Left renal pelvis (tissue), 4 donors: Measurements from ENCODE around the gene MCOLN2. TPM values are rescaled to one million over a fixed set of nuclear protein-coding genes. Genes with fewer than 3 reads are reported as not detected.
"Not testable (repeated sequence)": the region's sequence is repeated elsewhere in the genome, so short reads cannot be mapped to it uniquely, and the experiment has no call there.

Experiments used
- DNase-seq, 4 donors: peaks; one replicate each; pipeline ENCODE4 v3.0.0-alpha.2; 2013; ENCODE audit warnings: low read depth in 4 of 4, low spot score in 3 of 4
- polyA plus RNA-seq, 4 donors: library from polyadenylated mRNA; unstranded; fragments of 120-200 nt; gene quantifications; one replicate each; pipeline ENCODE4 v1.2.1, GENCODE V29; 2013; ENCODE audit not compliant: insufficient read length in 4 of 4

Gene MCOLN2
- polyA plus RNA-seq, 4 donors: 0.19 to 1.3 (median 0.81) TPM

- no peak for DNase-seq
These were observed 50.3 kb downstream of the MCOLN2 start for GRCh38 chr1:84946631-84947030.

GRCh38 chr1:84944767-84945486 is 52.0 kb downstream of the MCOLN2 start:
- peak; percentile 75 to 88 (median 82) for DNase-seq

GRCh38 chr1:84941843-84942242 is 55.1 kb downstream of the MCOLN2 start:
- no peak for DNase-seq

- DNase-seq: no peak
These were observed 56.4 kb downstream of the MCOLN2 start for GRCh38 chr1:84940481-84940880.

DNA sequence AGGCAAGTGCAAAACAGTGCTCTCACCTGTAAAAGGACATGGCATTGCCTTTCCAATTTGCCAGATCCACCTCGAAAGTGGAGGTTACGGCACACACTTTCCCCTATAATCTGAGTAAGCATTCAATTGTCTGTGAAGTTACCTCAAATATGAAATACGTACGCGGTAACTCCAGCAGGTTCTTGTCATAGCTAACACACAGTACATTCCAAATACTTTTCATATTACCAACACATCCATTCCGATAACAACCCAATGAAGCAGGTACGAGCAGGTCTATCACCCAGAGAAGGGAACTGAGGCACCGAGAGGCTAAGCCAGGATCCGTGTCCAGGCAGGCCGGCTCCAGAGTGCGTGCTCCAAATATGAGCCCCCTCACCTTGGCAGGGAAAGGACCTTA is 57.2 kb downstream of the MCOLN2 start:
- no peak for DNase-seq

GRCh38 chr1:84939151-84939550 is 57.8 kb downstream of the MCOLN2 start:
- no peak for DNase-seq

- DNase-seq: peak; percentile 53 to 62 (median 59)
These were observed 60.6 kb downstream of the MCOLN2 start for GRCh38 chr1:84936116-84936810.

DNA sequence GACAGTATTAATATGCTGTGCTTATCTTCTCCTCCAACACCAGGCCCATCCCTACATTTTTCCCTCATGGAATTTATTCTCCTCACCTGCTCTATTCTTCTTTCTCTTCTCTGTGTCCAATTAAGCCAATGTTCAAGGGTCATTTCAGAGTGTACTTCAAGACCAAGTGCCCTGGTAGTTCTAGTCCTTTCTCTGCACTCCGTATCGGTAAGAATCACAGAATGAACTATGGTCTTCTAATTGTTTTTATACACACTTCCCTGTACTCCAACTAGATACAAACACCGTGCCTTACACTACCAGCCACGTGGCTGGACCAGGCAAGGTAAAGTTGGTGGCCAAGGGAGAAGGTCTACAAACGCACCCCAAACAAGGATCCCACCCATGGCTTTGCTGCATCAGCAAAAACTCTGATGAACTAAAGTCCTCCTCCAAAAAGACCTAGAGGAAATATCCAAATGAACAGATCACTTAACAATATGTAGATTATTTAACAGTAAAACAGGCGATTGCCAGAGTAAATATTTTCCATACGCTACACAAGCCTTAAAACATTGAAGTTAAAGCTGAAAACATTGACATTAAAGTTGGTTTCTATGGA is 63.8 kb downstream of the MCOLN2 start:
- no peak for DNase-seq

GRCh38 chr1:84930831-84931230 is 66.1 kb downstream of the MCOLN2 start:
- no peak for DNase-seq

DNA sequence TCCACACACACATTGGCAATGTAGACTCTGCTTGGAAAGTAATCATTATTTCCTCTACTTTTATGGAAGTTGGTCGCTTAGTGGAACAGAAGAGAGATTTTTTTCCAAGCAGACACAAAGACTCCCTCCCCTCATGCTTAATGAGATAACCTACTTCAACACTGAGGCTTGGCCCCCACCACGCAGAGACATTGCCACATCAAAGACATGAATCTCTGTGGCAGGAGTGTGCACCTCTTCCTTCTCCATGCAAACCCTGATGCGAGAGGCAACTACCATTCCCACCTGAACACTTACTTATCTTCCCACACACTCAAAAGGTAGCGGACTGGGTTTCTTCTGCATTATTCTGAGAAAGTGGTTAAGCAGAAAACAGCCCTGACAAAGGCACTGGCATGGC is 66.6 kb downstream of the MCOLN2 start:
- no peak for DNase-seq

DNA sequence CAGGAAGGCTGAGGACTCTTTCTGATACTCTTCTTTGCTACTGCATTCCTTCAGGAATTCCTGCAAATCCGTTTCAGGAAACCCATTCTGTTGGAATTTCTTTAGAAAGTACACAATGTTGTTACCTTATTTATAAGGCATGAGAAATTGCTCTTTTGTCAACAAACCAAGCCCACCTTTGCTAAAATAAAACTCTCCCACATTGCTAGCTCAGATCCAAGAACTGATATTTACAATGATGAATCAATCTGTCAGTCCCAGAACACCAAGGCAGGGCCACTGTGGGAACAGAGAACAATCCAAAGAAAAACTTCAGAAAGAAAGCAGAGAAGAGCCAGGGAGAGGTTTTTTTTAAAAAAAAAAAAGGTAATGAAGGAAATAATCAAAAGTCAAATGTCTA is 67.3 kb downstream of the MCOLN2 start:
- no peak for DNase-seq

GRCh38 chr1:84928979-84929378 is 67.9 kb downstream of the MCOLN2 start:
- DNase-seq: no peak

GRCh38 chr1:84923317-84923716 is 73.6 kb downstream of the MCOLN2 start:
- DNase-seq: no peak

DNA sequence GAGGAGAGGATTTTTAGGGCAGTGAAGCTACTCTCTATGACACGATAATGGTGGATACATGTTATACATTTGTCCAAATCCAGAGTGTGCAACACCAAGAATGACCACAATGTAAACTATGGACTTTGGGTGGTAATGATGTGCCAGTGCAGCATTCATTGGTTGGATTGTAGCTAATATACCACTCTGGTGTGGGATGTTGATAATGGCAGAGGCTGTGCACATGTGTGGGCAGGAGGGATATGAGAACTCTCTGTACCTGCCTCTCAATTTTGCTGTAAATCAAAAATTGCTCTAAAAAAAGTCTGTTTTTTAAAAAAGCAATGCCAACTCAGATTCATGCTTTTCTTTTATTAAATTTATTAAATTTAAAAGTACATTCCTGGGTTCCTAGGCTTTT is 76.8 kb downstream of the MCOLN2 start:
- no peak for DNase-seq

- DNase-seq: no peak
These were observed 77.4 kb downstream of the MCOLN2 start for GRCh38 chr1:84919461-84919970.

DNA sequence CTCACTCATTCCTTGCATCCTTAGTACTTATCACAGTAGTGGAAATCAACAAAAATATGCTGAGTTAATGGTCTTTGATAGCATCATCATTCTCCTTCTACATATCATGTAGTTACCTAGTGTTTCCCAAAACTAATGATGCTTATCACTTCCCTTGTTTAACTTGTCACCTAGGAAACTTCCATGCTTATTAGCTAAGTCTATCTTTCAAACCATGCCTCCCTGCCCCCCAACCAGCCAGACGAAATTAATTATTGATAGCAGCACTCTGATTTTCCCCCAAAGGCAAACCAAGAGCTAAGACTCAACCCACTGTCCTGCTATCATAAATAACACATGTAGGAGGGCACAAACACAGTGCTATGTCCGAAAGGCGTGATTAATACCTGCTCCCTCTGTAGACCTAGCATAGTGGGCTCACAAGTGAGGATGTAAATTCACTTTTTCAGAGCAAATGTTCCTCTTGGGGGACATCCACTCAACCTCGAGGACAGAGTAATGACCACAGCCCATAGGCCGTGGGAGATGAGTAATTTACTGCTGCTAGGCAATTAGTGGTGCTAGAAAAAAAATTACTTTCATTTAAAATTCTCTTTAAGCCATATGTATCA is 78.1 kb downstream of the MCOLN2 start:
- DNase-seq: peak in 1 of 4 donors; percentile 27

GRCh38 chr1:84916897-84917296 is 80.0 kb downstream of the MCOLN2 start:
- DNase-seq: no peak

GRCh38 chr1:84913555-84913892 is 83.4 kb downstream of the MCOLN2 start:
- DNase-seq: no peak

GRCh38 chr1:84912726-84913554 is 84.0 kb downstream of the MCOLN2 start:
- DNase-seq: no peak

- not testable (repeated sequence) for DNase-seq
These were observed 88.0 kb downstream of the MCOLN2 start for GRCh38 chr1:84908746-84909464.
